ENCODE measurements around the gene CEP128. TPM values are rescaled to one million over a fixed set of nuclear protein-coding genes. Genes with fewer than 3 reads are reported as not detected.

CEP128 gene
- total RNA-seq, 1 experiment from 2014 or later = 16.7 TPM

- CTCF ChIA-PET = no interaction called here
- H3K4me3 Mint-ChIP-seq (ENCODE audit: unreplicated experiment) = peak overlapping the region; percentile 8
- POLR2A ChIA-PET = no interaction called here
- no peaks in the 10 kb centered on the region for H3K36me3 ChIP-seq (ENCODE audit: control insufficient read depth, insufficient read depth, low read length)
- H3K27me3 Mint-ChIP-seq (ENCODE audit: insufficient read depth, unreplicated experiment) = no peaks in the 10 kb centered on the region
- peaks cover 10% of the 10 kb centered on the region for H3K4me1 ChIP-seq
- H3K4me3 ChIP-seq (ENCODE audit: low read depth, low read length) = no peak overlapping the region
- H3K9me3 ChIP-seq = no peaks in the 10 kb centered on the region
- H3K27ac Mint-ChIP-seq (ENCODE audit: unreplicated experiment) = no peak overlapping the region
- TF ChIP-seq, protein P1, sequence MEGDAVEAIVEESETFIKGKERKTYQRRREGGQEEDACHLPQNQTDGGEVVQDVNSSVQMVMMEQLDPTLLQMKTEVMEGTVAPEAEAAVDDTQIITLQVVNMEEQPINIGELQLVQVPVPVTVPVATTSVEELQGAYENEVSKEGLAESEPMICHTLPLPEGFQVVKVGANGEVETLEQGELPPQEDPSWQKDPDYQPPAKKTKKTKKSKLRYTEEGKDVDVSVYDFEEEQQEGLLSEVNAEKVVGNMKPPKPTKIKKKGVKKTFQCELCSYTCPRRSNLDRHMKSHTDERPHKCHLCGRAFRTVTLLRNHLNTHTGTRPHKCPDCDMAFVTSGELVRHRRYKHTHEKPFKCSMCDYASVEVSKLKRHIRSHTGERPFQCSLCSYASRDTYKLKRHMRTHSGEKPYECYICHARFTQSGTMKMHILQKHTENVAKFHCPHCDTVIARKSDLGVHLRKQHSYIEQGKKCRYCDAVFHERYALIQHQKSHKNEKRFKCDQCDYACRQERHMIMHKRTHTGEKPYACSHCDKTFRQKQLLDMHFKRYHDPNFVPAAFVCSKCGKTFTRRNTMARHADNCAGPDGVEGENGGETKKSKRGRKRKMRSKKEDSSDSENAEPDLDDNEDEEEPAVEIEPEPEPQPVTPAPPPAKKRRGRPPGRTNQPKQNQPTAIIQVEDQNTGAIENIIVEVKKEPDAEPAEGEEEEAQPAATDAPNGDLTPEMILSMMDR (IDR thresholded peaks at IDR 0.05; ENCODE audit: insufficient read depth in 1 of 2, low read depth in 1 of 2, low read length in 1 of 2, severe bottlenecking in 1 of 2, unreplicated experiment in 1 of 2) = no peak
- peaks cover 7% of the 10 kb centered on the region for H3K36me3 Mint-ChIP-seq (ENCODE audit: insufficient read depth, unreplicated experiment)
- intact Hi-C loops (cut with micrococcal nuclease; ENCODE audit: unreplicated experiment) = no loop called here
- BruUV-seq (replicated peaks) = no TSS peak
- H3K9me3 Mint-ChIP-seq (ENCODE audit: unreplicated experiment) = no peaks in the 10 kb centered on the region
- peaks cover 21% of the 10 kb centered on the region for H3K4me1 Mint-ChIP-seq (ENCODE audit: low read depth, unreplicated experiment)
- no peak for DNase-seq
- no peaks in the 10 kb centered on the region for H3K27me3 ChIP-seq (replicated peaks; ENCODE audit: control insufficient read depth, insufficient read depth, low read length)
These were observed 376.5 kb downstream of the CEP128 start for GRCh38 chr14:80565001-80565400.

DNA sequence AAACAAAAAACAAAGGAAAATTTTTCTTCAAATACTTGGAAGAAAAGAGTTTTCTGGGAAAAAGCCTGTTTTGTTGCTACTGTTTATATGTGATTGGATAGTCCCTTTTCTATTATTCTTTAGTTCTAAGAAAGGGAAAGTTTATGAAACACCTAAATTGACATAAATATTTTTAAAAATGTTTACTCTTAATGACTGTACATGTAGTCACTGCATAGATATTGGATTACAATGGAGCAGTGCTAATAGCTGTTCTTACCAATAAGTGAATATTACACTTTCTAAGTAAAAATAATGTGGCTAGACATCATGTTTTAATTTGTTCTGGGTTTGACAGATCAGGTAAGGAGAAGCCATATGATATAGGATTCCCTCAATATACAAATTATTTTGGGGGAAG, 377.5 kb downstream of the CEP128 start:
- peaks cover 10% of the 10 kb centered on the region for H3K4me1 ChIP-seq
- H3K4me3 ChIP-seq (ENCODE audit: low read depth, low read length) = no peak overlapping the region
- ChIA-PET CTCF (no interaction called here), POLR2A (no interaction called here)
- Mint-ChIP-seq H3K9me3 (ENCODE audit: unreplicated experiment) (no peaks in the 10 kb centered on the region), H3K4me3 (ENCODE audit: unreplicated experiment) (no peak overlapping the region), H3K4me1 (ENCODE audit: low read depth, unreplicated experiment) (peaks cover 21% of the 10 kb centered on the region), H3K27ac (ENCODE audit: unreplicated experiment) (no peak overlapping the region), H3K27me3 (ENCODE audit: insufficient read depth, unreplicated experiment) (no peaks in the 10 kb centered on the region), H3K36me3 (ENCODE audit: insufficient read depth, unreplicated experiment) (peaks cover 7% of the 10 kb centered on the region)
- H3K27me3 ChIP-seq (replicated peaks; ENCODE audit: control insufficient read depth, insufficient read depth, low read length) = no peaks in the 10 kb centered on the region
- DNase-seq = no peak
- intact Hi-C loops (cut with micrococcal nuclease; ENCODE audit: unreplicated experiment) = no loop called here
- TF ChIP-seq, protein P1 (IDR thresholded peaks at IDR 0.05; ENCODE audit: insufficient read depth in 1 of 2, low read depth in 1 of 2, low read length in 1 of 2, severe bottlenecking in 1 of 2, unreplicated experiment in 1 of 2) = no peak
- BruUV-seq (replicated peaks) = no TSS peak
- H3K9me3 ChIP-seq = no peaks in the 10 kb centered on the region
- no peaks in the 10 kb centered on the region for H3K36me3 ChIP-seq (ENCODE audit: control insufficient read depth, insufficient read depth, low read length)

DNA sequence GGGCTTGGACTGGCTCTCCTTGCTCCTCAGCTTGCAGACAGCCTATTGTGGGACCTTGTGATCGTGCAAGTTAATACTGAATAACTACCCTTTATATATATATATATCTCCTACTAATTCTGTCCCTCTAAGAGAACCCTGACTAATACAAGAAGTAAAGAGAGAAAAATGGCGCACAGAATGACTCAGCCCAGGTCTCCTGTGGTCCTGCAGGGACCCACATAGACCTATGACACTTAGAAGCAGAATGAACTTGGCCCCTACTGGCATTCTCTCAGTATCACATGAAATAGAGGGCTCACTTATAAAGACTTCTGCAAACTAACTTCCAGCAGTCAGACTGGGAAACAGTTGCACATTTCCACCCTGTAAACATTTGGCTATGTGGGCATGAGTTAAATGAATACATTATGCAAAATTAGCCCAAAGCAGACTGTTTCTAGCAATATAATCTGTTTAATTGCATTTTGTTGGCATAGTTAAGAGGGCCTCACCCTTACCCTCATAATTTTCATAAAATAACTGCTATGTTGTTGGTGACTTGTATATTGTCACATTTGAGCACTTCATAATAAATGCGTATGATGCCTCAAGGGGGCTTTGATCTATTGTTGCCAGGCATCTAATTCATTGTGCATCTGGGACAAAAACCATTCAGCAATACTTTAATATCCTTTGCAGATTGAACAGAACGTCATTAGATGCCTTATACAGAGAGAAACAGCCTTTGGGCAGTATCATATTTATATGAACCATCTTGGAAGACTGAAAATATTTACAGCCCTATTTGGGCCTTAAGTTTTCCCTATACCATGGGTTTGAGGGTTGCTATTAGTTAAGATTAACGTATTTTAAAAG, 380.5 kb downstream of the CEP128 start:
- no peak for DNase-seq
- no TSS peak for BruUV-seq (replicated peaks)
- Mint-ChIP-seq H3K4me3 (ENCODE audit: unreplicated experiment) (no peak overlapping the region), H3K27me3 (ENCODE audit: insufficient read depth, unreplicated experiment) (no peaks in the 10 kb centered on the region), H3K36me3 (ENCODE audit: insufficient read depth, unreplicated experiment) (peaks cover 7% of the 10 kb centered on the region), H3K4me1 (ENCODE audit: low read depth, unreplicated experiment) (peaks cover 8% of the 10 kb centered on the region), H3K27ac (ENCODE audit: unreplicated experiment) (no peak overlapping the region), H3K9me3 (ENCODE audit: unreplicated experiment) (no peaks in the 10 kb centered on the region)
- TF ChIP-seq, protein P1 (IDR thresholded peaks at IDR 0.05; ENCODE audit: insufficient read depth in 1 of 2, low read depth in 1 of 2, low read length in 1 of 2, severe bottlenecking in 1 of 2, unreplicated experiment in 1 of 2) = no peak
- ChIA-PET CTCF (no interaction called here), POLR2A (no interaction called here)
- H3K4me3 ChIP-seq (ENCODE audit: low read depth, low read length) = no peak overlapping the region
- no peaks in the 10 kb centered on the region for H3K9me3 ChIP-seq
- H3K27me3 ChIP-seq (replicated peaks; ENCODE audit: control insufficient read depth, insufficient read depth, low read length) = no peaks in the 10 kb centered on the region
- intact Hi-C loops (cut with micrococcal nuclease; ENCODE audit: unreplicated experiment) = no loop called here
- no peaks in the 10 kb centered on the region for H3K36me3 ChIP-seq (ENCODE audit: control insufficient read depth, insufficient read depth, low read length)
- H3K4me1 ChIP-seq = peaks cover 5% of the 10 kb centered on the region; the same call in 1 of the 2 replicates

All from Caco-2 (cell line).